GM19468 (cell line): ENCODE measurements around the gene COIL.
A peak's percentile ranks its signal among the peaks of the same experiment; 100 is the strongest.

Source experiments
- ATAC-seq: cut with Tn5 transposase; IDR thresholded peaks from one replicate; pipeline ENCODE4 v1.9.1; 2021; ENCODE audit warnings: mild to moderate bottlenecking, moderate library complexity, moderate number of reproducible peaks; ENCODE audit not compliant: unreplicated experiment; ENCODE audit errors: extremely low read depth

COIL gene

GRCh38 chr17:56912105-56912999 lies 48.5 kb downstream of the COIL start:
- ATAC-seq = no peak

DNA sequence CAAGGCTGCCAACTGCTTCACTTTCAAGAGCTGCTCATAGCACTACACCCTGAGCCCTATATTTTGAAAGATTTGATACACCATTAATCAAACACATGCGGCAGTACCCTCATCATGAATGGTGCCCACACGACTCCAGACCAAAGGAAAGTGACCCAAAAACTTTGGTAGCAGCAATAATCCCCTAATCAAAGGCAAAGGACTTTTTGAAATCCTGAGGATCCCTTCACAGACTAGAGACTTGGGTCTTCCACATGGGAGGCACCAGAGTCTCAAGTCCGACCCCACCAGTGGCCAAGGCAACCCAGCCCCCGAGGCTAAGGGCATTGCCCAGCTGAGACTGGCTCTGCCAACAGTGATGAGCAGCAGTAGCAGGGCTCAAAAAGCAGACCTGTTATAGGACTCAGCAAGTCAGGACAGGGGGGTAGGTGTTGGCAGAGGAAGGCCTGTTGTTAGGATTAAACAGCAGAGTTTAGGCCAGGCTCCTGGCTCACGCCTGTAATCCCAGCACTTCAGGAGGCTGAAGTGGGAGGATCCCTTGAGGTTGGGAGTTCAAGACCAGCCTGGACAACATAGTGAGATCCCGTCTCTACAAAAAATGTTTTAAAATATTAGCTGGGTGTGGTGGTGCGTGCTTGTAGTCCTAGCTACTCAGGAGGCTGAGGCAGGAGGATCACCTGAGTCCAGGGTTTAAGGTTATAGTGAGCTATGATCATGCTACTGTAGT lies 50.2 kb downstream of the COIL start:
- no peak for ATAC-seq

- no peak for ATAC-seq
These were observed 50.9 kb downstream of the COIL start for GRCh38 chr17:56909742-56910508.

DNA sequence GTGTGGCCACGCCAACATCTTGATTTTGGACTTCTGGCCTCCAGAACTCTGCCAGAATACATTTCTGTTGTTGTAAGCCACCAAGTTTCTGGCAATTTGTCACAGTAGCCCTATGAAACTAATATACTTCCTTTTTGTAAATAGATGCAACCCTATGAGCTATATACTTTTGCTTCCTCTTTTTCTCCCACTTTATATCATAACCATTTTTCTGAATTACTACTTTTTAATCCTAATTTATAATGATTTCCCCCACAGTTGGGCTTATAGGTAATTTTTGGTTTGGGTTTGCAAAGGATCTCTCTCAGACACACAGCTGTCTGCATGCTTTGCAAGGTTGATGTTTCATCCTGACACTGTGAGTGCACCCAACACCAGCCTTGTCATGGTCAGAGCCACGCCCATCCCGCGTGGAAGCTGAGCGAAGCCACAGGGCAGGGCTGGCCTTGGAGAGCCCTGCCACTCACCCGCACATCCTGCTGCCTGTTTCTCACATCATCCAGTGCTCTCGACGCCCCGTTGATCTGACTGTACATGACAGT lies 52.8 kb downstream of the COIL start:
- ATAC-seq = peak; percentile 69

DNA sequence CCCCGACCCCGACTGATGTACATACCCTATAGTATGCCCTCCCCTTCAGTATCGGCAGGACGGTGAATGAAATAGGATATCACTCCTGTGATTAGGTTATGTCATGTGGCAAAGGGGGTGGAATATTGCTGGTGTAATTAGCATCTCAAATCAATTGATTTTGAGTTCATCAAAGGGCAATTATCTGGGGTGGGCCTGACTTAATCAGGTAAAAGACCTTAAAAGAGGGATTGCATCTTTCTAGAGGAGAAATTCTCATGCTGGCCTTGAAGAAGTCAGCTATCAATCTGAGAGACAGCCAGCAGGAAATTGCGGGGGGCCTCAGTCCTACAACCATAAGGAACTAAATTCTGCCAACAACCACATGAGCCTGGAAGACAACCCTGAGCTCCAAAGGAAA lies 57.3 kb downstream of the COIL start:
- no peak for ATAC-seq

DNA sequence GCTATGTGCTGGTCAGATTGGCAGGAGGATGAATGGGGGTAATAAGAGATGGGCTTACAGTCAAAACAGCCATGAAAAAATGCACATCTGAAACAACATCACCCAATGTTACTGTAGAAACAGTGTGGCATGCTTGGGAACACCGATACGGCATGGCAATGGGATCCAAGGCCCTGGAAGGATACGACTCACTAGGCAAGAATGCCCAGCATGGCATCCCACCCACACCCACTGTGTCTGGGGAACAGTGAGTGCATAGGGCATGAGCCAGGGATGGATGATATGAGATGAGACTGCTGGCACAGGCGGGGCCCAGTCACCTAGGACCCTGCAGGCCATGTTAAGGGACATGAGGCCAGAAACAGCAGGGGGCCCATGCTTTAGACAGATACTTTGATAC lies 58.5 kb downstream of the COIL start:
- no peak for ATAC-seq

- ATAC-seq = no peak
These were observed 61.4 kb downstream of the COIL start for GRCh38 chr17:56899403-56899802.

DNA sequence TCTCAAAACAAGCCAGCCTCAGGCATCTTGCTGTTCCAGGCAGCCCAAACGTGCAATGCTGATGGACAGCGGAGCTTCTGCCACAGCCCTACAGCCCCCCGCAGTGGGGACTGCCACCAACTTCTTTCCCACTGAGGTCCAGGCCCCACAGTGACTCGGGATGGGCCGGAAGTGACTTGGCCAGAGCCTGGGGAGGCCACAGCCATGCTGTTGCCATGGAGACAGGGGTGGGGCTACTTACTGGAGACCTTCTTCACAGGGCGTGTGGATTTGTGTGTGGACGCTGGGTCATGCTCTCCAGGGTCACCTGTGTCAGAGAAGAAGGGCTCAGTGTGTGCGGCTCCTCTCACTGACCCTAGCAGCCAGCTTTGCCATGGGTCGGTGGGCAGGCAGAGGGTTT lies 62.0 kb downstream of the COIL start:
- ATAC-seq = no peak

DNA sequence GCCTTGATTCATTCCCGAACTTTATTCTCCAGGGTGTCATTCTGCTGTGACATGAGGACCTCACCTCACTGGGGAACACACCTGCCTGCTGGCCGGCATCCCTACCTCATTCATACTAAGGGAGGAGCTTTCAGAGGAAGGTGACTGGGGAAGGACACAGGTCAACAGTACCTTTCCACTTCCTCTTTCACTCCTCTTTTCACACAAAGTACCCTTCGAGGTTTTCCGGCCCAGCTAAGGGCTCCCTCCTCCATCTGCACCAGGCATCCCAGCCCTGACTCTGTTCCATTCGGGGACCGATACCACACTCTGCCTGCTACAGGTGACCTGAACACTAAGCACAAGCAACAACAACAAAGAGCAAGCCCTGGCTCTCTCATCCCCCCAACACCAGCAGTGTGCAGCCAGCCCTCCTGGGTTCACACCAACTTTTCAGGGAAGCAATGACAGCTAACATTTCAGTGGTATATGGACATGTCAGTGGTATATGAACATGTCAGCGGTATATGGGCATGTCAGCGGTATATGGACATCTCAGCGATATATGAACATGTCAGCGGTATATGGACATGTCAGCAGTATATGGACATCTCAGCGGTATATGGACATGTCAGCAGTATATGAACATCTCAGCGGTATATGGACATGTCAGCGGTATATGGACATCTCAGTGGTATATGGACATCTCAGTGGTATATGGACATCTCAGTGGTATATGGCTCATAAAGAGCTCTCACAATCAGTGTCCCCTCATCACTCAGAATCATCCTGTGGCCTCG lies 63.0 kb downstream of the COIL start:
- ATAC-seq = no peak

GRCh38 chr17:56896968-56897359 lies 63.9 kb downstream of the COIL start:
- no peak for ATAC-seq

DNA sequence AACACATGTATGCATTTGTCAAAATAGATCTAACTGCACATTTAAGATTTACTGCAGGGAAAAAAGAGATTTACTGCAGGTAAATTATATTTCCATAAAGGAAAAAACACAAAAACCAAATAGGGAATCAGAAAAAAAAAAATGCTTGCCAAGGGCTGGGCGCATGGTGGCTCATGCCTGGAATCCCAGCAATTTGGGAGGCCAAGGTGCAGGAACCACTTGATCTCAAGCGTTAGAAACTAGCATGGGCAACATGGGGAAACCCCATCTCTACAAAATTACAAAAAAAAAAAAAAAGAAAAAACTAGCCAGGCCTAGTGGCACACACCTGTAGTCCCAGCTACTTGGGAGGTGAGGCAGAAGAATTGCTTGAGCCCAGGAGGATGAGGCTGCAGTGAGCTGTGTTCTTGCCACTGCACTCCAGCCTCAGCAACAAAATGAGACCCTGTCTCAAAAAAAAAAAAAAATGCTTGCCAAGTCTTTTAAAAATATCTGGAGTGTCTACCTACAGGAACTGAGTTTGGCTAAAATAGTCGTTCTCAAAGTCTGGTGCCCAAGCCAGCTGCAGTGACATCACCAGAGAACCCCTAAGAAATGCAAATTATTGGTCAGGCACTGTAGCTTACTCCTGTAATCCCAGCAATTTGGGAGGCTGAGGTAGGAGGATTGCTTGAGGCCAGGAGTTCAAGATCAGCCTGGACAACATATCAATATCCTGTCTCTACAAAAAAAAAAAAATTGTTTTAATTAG lies 64.5 kb downstream of the COIL start:
- ATAC-seq = no peak

DNA sequence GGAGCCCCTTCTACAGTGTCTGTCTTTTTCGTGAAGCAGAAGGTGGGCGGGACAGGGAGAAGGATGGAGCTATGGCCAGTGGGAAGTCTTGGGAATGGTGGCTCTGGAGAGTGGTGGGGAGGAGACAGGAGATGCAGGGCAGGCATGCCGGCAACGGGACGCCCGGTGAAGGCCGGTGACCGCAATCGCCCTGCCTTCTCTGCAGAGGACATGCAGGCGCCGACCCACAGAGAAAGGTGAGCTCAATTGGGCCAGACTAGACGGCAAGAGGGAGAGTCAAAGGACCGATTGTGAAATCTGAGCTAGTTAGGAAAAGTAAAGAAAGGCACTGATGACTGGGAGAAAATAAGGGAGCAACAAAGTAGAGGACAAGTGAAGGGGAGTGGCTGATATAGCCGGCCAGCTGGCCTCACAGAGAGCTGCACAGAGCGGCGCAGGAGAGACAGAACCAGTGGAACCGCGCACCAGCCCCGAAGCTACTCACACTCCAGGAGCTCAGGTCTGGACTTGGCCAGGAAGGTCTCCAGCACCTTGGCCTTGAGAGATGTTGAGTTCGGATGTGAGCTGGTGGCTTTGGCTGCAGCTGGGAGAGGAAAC lies 65.9 kb downstream of the COIL start:
- no peak for ATAC-seq

DNA sequence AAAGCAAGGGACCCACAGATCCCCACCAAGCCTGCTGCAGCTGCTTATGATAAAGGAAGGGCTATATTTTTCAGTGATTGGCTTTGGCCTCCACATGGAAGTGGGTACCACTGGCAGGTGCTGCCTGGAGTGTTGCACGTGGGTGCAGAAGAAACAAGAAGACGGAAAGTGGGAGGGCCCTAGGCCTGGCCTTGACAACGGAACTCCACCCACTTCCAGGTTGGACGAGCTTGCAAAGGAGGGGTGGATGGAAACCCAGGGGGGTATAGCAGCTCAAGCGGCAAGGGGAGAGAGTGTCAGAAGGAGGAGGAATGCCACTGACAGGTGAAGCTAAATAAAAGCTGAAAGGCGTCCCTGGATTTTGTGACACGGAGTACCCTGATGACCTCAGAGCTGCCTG lies 67.3 kb downstream of the COIL start:
- no peak for ATAC-seq

- ATAC-seq = no peak
These were observed 68.5 kb downstream of the COIL start for GRCh38 chr17:56892333-56892732.

DNA sequence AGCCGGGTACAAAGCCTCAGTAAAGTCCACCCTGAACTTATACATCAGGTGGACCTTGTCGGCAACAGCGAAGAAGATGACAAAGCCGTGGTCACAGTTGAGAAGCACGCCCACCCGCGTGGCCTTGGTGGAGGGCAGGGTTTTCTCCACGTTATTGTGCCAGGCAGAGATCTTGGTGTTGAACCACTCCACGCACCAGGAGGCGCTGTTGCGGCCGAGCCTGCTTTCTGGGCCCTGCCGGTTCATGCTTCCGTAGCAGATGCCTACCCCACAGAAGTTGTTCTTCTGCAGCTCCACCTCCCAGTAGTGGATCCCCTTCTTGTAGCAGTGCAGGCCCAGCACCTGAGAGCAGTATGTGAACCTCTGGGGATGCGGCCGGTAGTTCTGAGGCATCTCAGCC lies 69.1 kb downstream of the COIL start:
- ATAC-seq = no peak

DNA sequence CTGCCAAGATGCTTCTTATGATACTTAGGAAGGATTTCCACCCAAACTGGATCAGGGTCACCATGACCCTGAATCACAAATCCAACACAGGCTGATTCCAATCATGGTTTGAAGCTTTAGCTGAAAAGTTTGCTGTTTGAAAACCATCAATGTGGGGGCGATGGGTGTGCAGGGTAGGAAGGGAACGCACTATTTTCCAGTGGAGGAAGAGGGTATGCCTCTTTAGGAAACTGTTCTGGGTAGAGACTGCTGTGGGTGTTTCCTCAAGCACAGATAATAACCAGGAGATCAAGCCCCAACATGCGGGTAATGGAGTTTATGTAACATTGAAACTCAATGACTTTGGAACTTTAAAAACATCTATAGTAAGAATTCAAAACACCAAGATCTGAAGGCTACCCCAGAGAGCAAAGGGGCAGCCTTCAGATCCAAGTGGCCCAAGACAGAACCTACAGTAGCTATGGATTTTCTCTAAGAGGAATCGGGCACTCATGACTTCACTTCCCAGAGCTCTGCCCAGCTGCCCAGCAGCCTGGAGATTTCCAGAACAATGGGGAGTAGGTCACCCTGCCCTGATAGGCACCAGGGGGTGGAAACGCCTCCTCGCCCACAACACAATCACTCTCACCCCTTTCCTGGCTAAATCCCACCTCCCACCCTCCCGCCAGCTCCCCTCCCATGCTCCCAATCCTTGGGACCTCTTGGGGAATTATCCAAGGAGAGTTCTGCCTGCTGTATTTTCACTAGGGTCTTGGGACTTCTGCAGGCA lies 69.8 kb downstream of the COIL start:
- no peak for ATAC-seq

DNA sequence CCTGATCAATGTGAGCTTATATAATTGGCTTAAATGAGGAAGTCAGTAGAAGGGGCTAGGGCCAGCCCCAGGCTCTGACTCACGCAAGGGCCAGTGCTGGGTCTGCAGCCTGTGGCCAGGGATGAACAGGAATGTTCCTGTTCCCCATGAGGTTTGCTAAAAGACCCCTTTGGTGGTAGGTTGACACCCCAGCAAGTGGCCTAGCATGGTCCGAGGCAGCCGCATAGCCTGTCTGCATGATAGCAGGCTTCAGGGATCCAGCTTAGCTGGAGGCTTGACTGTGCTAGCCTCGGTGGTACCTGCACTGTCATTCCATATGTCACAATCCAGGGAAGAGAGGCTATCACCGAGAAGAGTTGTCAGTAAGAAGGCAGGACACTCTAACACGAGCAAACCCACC lies 70.5 kb downstream of the COIL start:
- no peak for ATAC-seq
